ENCODE measurements around the gene COX4I1.

GRCh38 chr16:85805442-85806045 is 6.0 kb downstream of the COX4I1 start:
- TF ChIP-seq, protein P1, sequence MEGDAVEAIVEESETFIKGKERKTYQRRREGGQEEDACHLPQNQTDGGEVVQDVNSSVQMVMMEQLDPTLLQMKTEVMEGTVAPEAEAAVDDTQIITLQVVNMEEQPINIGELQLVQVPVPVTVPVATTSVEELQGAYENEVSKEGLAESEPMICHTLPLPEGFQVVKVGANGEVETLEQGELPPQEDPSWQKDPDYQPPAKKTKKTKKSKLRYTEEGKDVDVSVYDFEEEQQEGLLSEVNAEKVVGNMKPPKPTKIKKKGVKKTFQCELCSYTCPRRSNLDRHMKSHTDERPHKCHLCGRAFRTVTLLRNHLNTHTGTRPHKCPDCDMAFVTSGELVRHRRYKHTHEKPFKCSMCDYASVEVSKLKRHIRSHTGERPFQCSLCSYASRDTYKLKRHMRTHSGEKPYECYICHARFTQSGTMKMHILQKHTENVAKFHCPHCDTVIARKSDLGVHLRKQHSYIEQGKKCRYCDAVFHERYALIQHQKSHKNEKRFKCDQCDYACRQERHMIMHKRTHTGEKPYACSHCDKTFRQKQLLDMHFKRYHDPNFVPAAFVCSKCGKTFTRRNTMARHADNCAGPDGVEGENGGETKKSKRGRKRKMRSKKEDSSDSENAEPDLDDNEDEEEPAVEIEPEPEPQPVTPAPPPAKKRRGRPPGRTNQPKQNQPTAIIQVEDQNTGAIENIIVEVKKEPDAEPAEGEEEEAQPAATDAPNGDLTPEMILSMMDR (IDR thresholded peaks at IDR 0.05): no peak
- no peak for TF ChIP-seq EZH2 (IDR thresholded peaks at IDR 0.05; ENCODE audit: borderline replicate concordance, insufficient read depth, low read depth, low read length, poor library complexity, severe bottlenecking)

Measured in B cell (primary cell).